ENCODE results near the gene DUSP2. TPM values are rescaled to one million over a fixed set of nuclear protein-coding genes. Genes with fewer than 3 reads are reported as not detected.
A peak's percentile ranks its signal among the peaks of the same experiment; 100 is the strongest.

The DUSP2 gene
- total RNA-seq, 3 donors from 2014 or later, result 1.9 to 57.5 (median 12.8) TPM

- H3K4me3 ChIP-seq, result no peak overlapping the region
- no peak for DNase-seq (ENCODE audit: low spot score in 2 of 2)
- no peaks in the 10 kb centered on the region for H3K36me3 ChIP-seq
- H3K27ac ChIP-seq, result no peak overlapping the region
- H3K4me1 ChIP-seq, result no peaks in the 10 kb centered on the region
- no peaks in the 10 kb centered on the region for H3K9me3 ChIP-seq
- TF ChIP-seq POLR2A (IDR thresholded peaks at IDR 0.05) (no peak), POLR2AphosphoS5 (IDR thresholded peaks at IDR 0.05) (no peak), CTCF (IDR thresholded peaks at IDR 0.05) (no peak)
- intact Hi-C loops (cut with DNase I; ENCODE audit: low total_unique reads), result no loop called here
- no peaks in the 10 kb centered on the region for H3K27me3 ChIP-seq
These were observed 24.7 kb upstream of the DUSP2 start for GRCh38 chr2:96169868-96170507.

GRCh38 chr2:96167407-96168013 lies 22.3 kb upstream of the DUSP2 start:
- Histone ChIP-seq H3K27ac (no peak overlapping the region), H3K9me3 (no peaks in the 10 kb centered on the region), H3K4me1 (no peaks in the 10 kb centered on the region), H3K4me3 (no peak overlapping the region), H3K27me3 (no peaks in the 10 kb centered on the region), H3K36me3 (no peaks in the 10 kb centered on the region)
- intact Hi-C loops (cut with DNase I; ENCODE audit: low total_unique reads), result no loop called here
- TF ChIP-seq CTCF (IDR thresholded peaks at IDR 0.05) (no peak), POLR2AphosphoS5 (IDR thresholded peaks at IDR 0.05) (no peak), POLR2A (IDR thresholded peaks at IDR 0.05) (no peak)
- DNase-seq (ENCODE audit: low spot score in 2 of 2), result no peak

DNA sequence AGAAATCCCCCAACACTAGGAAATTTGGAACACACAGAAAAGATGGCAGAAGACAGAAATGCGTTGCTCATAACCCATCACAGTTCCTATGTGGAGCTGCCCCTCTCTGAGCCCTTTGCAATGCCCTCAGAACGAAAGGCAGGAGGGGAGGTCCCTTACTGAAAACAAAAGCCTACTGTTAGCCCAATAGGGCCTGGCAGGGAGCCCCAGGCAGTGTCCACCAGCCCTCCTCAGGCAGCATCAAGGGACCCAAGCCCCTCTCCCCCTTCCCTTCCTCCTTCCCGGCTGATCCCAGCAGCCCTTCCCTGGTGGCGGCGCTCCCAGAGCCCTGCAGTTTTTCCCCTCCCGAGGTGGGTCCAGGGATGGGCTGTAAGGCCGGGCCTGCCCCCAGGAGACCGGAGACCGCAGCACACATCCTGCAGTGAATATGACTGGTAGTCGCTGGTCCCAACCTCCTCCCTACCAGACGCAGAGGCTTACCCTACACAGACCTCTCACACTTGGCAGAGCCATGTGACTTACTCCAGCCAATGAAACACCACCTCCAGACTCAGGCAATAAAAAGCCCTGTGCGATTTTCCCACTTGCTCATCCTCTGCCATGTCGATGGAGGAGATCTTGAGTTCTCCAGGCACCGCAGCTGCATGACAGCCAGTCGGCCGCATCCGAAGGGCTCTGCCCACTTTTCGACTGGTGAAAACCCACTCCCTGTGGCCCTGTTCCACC lies 19.4 kb upstream of the DUSP2 start:
- intact Hi-C loops (cut with DNase I; ENCODE audit: low total_unique reads), result no loop called here
- TF ChIP-seq CTCF (IDR thresholded peaks at IDR 0.05) (no peak), POLR2AphosphoS5 (IDR thresholded peaks at IDR 0.05) (no peak), POLR2A (IDR thresholded peaks at IDR 0.05) (no peak)
- DNase-seq (ENCODE audit: low spot score in 2 of 2), result no peak
- Histone ChIP-seq H3K36me3 (no peaks in the 10 kb centered on the region), H3K27ac (peak overlapping the region in 1 of 2 donors; percentile 6), H3K9me3 (no peaks in the 10 kb centered on the region), H3K4me1 (no peaks in the 10 kb centered on the region), H3K27me3 (no peaks in the 10 kb centered on the region), H3K4me3 (no peak overlapping the region)

DNA sequence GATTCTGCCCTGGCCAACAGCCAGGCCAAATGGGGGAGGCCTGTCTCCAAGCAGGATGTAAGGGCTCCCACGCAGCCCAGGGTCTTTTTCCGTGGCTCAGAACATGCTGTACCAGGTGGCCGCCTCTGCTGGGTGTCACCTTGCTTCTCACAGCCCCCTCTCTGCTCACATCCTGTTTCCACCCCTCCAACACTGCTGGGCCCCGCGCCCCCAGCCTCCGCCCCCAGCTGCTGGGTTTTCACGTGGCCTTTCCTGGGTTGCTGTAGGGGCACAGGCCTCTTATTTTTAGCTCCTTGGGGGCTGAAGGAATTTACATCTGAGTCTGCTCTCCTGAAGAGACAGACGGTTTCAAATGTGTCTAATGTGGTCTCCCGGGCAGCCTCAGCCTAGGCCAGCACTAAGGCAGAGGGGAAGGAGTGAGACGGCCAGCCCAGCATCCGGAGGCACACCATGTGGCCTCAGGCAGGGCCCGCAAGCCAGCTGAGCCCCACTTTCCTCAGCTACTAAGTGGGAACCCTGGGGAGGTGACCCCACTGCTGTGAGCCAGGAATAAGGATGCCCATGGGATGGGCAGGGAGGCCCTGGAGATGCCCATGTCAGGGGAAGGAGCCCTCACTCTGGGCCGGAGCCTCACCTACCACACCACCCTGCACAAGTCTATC lies 18.7 kb upstream of the DUSP2 start:
- no peak for TF ChIP-seq CTCF (IDR thresholded peaks at IDR 0.05)
- TF ChIP-seq POLR2AphosphoS5 (IDR thresholded peaks at IDR 0.05), result no peak
- TF ChIP-seq POLR2A (IDR thresholded peaks at IDR 0.05), result no peak
- no peaks in the 10 kb centered on the region for H3K36me3 ChIP-seq
- DNase-seq (ENCODE audit: low spot score in 2 of 2), result no peak
- no peaks in the 10 kb centered on the region for H3K4me1 ChIP-seq
- intact Hi-C loops (cut with DNase I; ENCODE audit: low total_unique reads), result no loop called here
- H3K4me3 ChIP-seq, result no peak overlapping the region
- H3K9me3 ChIP-seq, result no peaks in the 10 kb centered on the region
- H3K27ac ChIP-seq, result peak overlapping the region; percentile 6 to 19
- H3K27me3 ChIP-seq, result no peaks in the 10 kb centered on the region

DNA sequence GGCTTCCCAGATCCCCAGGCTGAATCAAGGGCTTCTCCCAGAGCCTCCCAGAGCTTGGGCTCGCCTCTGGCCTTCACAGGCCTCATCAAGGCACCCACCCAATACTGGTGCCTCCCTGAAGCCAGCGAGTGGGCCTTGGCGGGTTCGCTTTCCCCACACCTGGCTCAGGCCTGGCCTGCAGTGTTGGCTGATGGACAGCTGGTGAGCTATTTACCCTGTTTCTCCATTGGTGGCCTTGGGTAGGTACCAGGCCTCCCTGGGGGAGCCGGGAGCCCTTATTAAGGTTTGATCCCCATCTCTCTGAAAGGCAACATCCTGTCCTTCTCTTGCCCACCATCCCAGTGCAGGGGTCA lies 18.2 kb upstream of the DUSP2 start:
- no peaks in the 10 kb centered on the region for H3K9me3 ChIP-seq
- H3K36me3 ChIP-seq, result no peaks in the 10 kb centered on the region
- DNase-seq (ENCODE audit: low spot score in 2 of 2), result no peak
- TF ChIP-seq CTCF (IDR thresholded peaks at IDR 0.05) (no peak), POLR2A (IDR thresholded peaks at IDR 0.05) (no peak), POLR2AphosphoS5 (IDR thresholded peaks at IDR 0.05) (no peak)
- H3K4me1 ChIP-seq, result no peaks in the 10 kb centered on the region
- H3K27me3 ChIP-seq, result no peaks in the 10 kb centered on the region
- peak overlapping the region in 1 of 2 donors; percentile 19 for H3K27ac ChIP-seq
- intact Hi-C loops (cut with DNase I; ENCODE audit: low total_unique reads), result no loop called here
- no peak overlapping the region for H3K4me3 ChIP-seq
